ENCODE measurements around the gene RPS2. TPM values are rescaled to one million over a fixed set of nuclear protein-coding genes. Genes with fewer than 3 reads are reported as not detected.

Gene RPS2
- total and polyA plus RNA-seq, 2 experiments from 2014 or later: 1,449 to 1,991 TPM

DNA sequence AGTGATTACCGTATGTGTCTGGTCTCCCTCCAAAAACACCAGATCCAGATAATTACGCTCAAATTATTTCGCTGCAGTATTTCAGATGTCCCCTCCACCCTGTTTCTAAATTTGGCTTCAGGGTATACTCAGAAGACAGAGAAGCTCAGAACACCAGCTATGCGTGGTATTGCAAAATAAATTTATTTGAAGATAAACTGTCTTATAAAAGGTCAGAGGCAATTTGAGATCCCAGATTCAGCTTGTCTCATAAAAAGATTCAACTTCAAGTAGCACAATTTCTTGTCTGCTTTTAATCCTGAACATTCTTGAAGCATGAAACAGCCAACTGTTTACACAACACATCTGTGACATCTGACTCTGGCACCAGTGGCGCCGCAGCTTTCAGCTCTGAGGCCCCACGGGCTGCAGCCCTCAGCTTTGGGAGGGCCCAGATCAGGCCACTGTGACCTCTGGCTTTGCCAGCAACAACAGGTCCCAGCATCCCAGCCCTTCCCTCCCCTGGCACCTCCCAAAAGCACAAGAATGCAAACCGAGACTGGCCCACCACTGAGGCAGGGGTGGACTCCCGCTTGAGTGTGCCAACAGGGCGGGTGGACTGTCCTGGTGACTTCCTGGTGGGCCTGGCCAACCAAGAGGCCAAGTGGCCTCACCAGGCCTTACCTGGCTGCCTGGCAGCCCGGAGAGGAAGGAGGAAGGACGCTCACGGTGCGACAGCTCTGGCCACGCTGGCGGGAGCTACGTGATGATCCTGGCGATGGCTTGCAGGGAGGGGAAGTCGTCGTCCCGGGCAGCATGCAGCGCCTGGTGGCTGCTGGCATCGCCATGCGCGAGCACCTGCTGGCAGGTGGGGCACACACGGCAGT lies 33.1 kb upstream of the RPS2 start:
- Histone ChIP-seq H3K4me2 (no peak overlapping the region), H3K36me3 (replicated peaks; ENCODE audit: insufficient read depth, low read depth) (no peaks in the 10 kb centered on the region), H3K9me3 (ENCODE audit: low read depth) (no peaks in the 10 kb centered on the region), H4K20me1 (ENCODE audit: insufficient read depth, poor library complexity, severe bottlenecking) (peaks cover under 1% of the 10 kb centered on the region), H3K4me3 (no peak overlapping the region), H3K27ac (peak overlapping the region; percentile 67), H3K9me2 (replicated peaks; ENCODE audit: insufficient read depth) (no peaks in the 10 kb centered on the region), H3K27me3 (no peaks in the 10 kb centered on the region), H3K4me1 (ENCODE audit: insufficient read depth) (peaks cover 10% of the 10 kb centered on the region), H2AFZ (no peak overlapping the region), H3K79me2 (no peaks in the 10 kb centered on the region)
- no peak for DNase-seq (ENCODE audit: low spot score)
- TF ChIP-seq EZH2phosphoT487 (IDR thresholded peaks at IDR 0.05; ENCODE audit: low read depth, severe bottlenecking, unreplicated experiment): no peak
- WGBS (ENCODE audit: low lambda C conversion rate, missing lambda C conversion rate): 86% methylated on average over 25 of the region's 26 CpGs

DNA sequence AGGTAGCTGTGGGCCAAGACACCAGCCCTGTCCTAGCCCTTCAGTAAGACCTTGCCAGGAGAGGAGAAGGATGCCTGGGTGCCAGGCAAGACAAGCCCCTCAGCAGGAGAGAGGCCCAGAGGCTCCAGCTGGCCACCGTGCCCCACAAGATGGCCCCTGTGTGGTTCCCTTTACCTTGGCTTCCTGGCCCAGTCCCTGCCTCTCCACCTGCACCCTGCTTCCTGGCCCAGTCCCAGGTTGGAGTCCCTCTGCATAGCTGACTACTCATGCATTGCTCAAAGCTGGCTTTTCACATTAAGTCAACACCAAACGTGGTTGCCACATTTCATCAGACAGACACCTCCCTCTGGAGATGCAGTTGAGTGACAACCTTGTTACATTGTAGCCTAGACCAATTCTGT lies 29.1 kb upstream of the RPS2 start:
- Histone ChIP-seq H3K9me2 (replicated peaks; ENCODE audit: insufficient read depth) (no peaks in the 10 kb centered on the region), H3K4me1 (ENCODE audit: insufficient read depth) (peaks cover 28% of the 10 kb centered on the region), H3K4me3 (no peak overlapping the region), H3K79me2 (no peaks in the 10 kb centered on the region), H2AFZ (no peak overlapping the region), H3K9me3 (ENCODE audit: low read depth) (no peaks in the 10 kb centered on the region), H3K27me3 (peaks cover 22% of the 10 kb centered on the region), H3K4me2 (no peak overlapping the region), H3K27ac (no peak overlapping the region), H4K20me1 (ENCODE audit: insufficient read depth, poor library complexity, severe bottlenecking) (no peaks in the 10 kb centered on the region), H3K36me3 (replicated peaks; ENCODE audit: insufficient read depth, low read depth) (no peaks in the 10 kb centered on the region)
- no peak for TF ChIP-seq EZH2phosphoT487 (IDR thresholded peaks at IDR 0.05; ENCODE audit: low read depth, severe bottlenecking, unreplicated experiment)
- TF ChIP-seq EZH2 (IDR thresholded peaks at IDR 0.05; ENCODE audit: borderline replicate concordance): no peak
- TF ChIP-seq, protein P1, sequence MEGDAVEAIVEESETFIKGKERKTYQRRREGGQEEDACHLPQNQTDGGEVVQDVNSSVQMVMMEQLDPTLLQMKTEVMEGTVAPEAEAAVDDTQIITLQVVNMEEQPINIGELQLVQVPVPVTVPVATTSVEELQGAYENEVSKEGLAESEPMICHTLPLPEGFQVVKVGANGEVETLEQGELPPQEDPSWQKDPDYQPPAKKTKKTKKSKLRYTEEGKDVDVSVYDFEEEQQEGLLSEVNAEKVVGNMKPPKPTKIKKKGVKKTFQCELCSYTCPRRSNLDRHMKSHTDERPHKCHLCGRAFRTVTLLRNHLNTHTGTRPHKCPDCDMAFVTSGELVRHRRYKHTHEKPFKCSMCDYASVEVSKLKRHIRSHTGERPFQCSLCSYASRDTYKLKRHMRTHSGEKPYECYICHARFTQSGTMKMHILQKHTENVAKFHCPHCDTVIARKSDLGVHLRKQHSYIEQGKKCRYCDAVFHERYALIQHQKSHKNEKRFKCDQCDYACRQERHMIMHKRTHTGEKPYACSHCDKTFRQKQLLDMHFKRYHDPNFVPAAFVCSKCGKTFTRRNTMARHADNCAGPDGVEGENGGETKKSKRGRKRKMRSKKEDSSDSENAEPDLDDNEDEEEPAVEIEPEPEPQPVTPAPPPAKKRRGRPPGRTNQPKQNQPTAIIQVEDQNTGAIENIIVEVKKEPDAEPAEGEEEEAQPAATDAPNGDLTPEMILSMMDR (IDR thresholded peaks at IDR 0.05; ENCODE audit: poor library complexity): no peak
- DNase-seq (ENCODE audit: low spot score): no peak
- WGBS (ENCODE audit: low lambda C conversion rate, missing lambda C conversion rate): 65% methylated on average over 2 of the region's 2 CpGs

DNA sequence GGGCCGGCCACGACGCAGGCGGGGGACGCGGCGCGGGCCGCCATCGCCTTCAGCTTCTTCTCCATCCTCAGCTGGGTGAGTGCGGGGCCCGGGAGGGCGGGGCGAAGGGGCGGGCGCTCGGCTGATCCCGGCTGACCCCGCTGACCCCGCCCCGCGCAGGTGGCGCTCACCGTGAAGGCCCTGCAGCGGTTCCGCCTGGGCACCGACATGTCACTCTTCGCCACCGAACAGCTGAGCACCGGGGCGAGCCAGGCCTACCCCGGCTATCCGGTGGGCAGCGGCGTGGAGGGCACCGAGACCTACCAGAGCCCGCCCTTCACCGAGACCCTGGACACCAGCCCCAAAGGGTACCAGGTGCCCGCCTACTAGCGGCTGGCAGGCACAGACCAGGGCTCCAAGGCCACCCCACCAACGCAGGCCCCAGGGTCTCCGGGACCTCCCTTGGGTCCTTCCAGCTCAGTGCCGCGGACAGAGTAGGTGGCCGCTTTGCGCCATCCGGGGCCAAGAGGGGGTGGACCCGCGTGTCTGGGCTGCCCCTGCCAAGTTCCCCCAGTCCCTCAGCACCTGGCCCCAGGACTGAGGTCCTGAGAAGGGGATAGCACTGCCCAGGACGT lies 28.2 kb upstream of the RPS2 start:
- no peak for TF ChIP-seq EZH2phosphoT487 (IDR thresholded peaks at IDR 0.05; ENCODE audit: low read depth, severe bottlenecking, unreplicated experiment)
- TF ChIP-seq, protein P1 (IDR thresholded peaks at IDR 0.05; ENCODE audit: poor library complexity): no peak
- no peak for TF ChIP-seq EZH2 (IDR thresholded peaks at IDR 0.05; ENCODE audit: borderline replicate concordance)
- Histone ChIP-seq H3K4me3 (no peak overlapping the region), H3K36me3 (replicated peaks; ENCODE audit: insufficient read depth, low read depth) (no peaks in the 10 kb centered on the region), H4K20me1 (ENCODE audit: insufficient read depth, poor library complexity, severe bottlenecking) (no peaks in the 10 kb centered on the region), H3K27ac (no peak overlapping the region), H3K9me3 (ENCODE audit: low read depth) (no peaks in the 10 kb centered on the region), H3K27me3 (peaks cover 27% of the 10 kb centered on the region), H3K4me1 (ENCODE audit: insufficient read depth) (peaks cover 24% of the 10 kb centered on the region), H2AFZ (no peak overlapping the region), H3K4me2 (peak overlapping the region; percentile 82), H3K79me2 (no peaks in the 10 kb centered on the region), H3K9me2 (replicated peaks; ENCODE audit: insufficient read depth) (no peaks in the 10 kb centered on the region)
- 87% methylated on average over 26 of the region's 50 CpGs for WGBS (ENCODE audit: low lambda C conversion rate, missing lambda C conversion rate)
- DNase-seq (ENCODE audit: low spot score): no peak
